IMR-90 (cell line): ENCODE data around the gene IL4R. TPM values are rescaled to one million over a fixed set of nuclear protein-coding genes. Genes with fewer than 3 reads are reported as not detected.
A peak's percentile ranks its signal among the peaks of the same experiment; 100 is the strongest.

Source experiments
- ATAC-seq: fragments of 200-7000 bp; cut with Tn5 transposase; 2 replicates; pipeline ENCODE4 v1.9.1; 2020; ENCODE audit warnings: low read depth, mild to moderate bottlenecking, moderate library complexity
- BruUV-seq: library from RNA; stranded (reverse); fragments of 400-500 nt; replicated peaks from 2 replicates; lab custom pipeline; 2021; lab: Mats Ljungman, UMichigan
- CTCF ChIA-PET: fragments of 300-600 bp; formaldehyde crosslinking; extraction: SDS; loops from one replicate; lab custom pipeline; 2021; ENCODE audit warnings: antibody characterized with exemption; lab: Yijun Ruan, JAX
- POLR2A ChIA-PET: fragments of 300-600 bp; sonication (Branson Sonifier 250); formaldehyde crosslinking; loops from one replicate; lab custom pipeline; 2022; ENCODE audit warnings: antibody characterized with exemption; ENCODE audit not compliant: unreplicated experiment; lab: Charles Lee
- DNase-seq: peaks from one replicate; pipeline ENCODE4 v3.0.0; 2013
- H2AFZ ChIP-seq: replicated peaks from 2 replicates; pipeline ENCODE3; 2013; ENCODE audit warnings: low read length, mild to moderate bottlenecking; ENCODE audit not compliant: poor library complexity
- H2AK5ac ChIP-seq: 2 replicates; pipeline ENCODE4 v1.6.1; 2013; ENCODE audit warnings: low read depth, low read length, inconsistent platforms
- H2AK9ac ChIP-seq: replicated peaks from 2 replicates; pipeline ENCODE3; 2013; ENCODE audit warnings: mild to moderate bottlenecking, low read depth, low read length, moderate library complexity; ENCODE audit not compliant: poor library complexity
- H2BK120ac ChIP-seq: 2 replicates; pipeline ENCODE4 v1.6.1; 2013; ENCODE audit warnings: low read depth, low read length, inconsistent platforms
- H2BK15ac ChIP-seq: 3 replicates; pipeline ENCODE4 v1.6.1; 2013; ENCODE audit warnings: low read depth, low read length, inconsistent platforms
- H2BK20ac ChIP-seq: 2 replicates; pipeline ENCODE4 v1.6.1; 2013; ENCODE audit warnings: low read depth, mild to moderate bottlenecking, inconsistent platforms, low read length, moderate library complexity
- H2BK5ac ChIP-seq: 2 replicates; pipeline ENCODE4 v1.6.1; 2013; ENCODE audit warnings: mild to moderate bottlenecking, low read depth, low read length, inconsistent platforms; ENCODE audit not compliant: poor library complexity, severe bottlenecking
- H3K14ac ChIP-seq: replicated peaks from 2 replicates; pipeline ENCODE4 v1.6.1; 2013; ENCODE audit warnings: low read depth, low read length, inconsistent platforms
- H3K18ac ChIP-seq: 2 replicates; pipeline ENCODE4 v1.6.1; 2013; ENCODE audit warnings: low read depth, low read length, control low read depth
- H3K23ac ChIP-seq: 2 replicates; pipeline ENCODE4 v1.6.1; 2013; ENCODE audit warnings: low read depth, low read length, inconsistent platforms
- H3K27ac ChIP-seq: 2 replicates; pipeline ENCODE4 v1.5.1; 2013; ENCODE audit warnings: mild to moderate bottlenecking, control low read depth, low read length; ENCODE audit not compliant: insufficient read depth
- H3K27me3 ChIP-seq: 2 replicates; pipeline ENCODE4 v1.6.1; 2013; ENCODE audit warnings: low read length; ENCODE audit not compliant: control insufficient read depth, insufficient read depth
- H3K36me3 ChIP-seq: 2 replicates; pipeline ENCODE4 v1.6.1; 2013; ENCODE audit warnings: low read length, mixed read lengths; ENCODE audit not compliant: control insufficient read depth, insufficient read depth
- H3K4ac ChIP-seq: 2 replicates; pipeline ENCODE4 v1.6.1; 2013; ENCODE audit warnings: low read depth, low read length, inconsistent platforms
- H3K4me1 ChIP-seq: 2 replicates; pipeline ENCODE4 v1.6.1; 2013; ENCODE audit warnings: low read length, mixed read lengths; ENCODE audit not compliant: control insufficient read depth, insufficient read depth
- H3K4me2 ChIP-seq: 2 replicates; pipeline ENCODE4 v1.6.1; 2013; ENCODE audit warnings: low read depth, mild to moderate bottlenecking, control low read depth, low read length, moderate library complexity
- H3K4me3 ChIP-seq: 2 replicates; pipeline ENCODE4 v1.5.1; 2013; ENCODE audit warnings: low read depth, mild to moderate bottlenecking, control low read depth, low read length, moderate library complexity; ENCODE audit not compliant: insufficient read depth
- H3K56ac ChIP-seq: 2 replicates; pipeline ENCODE4 v1.6.1; 2013; ENCODE audit warnings: low read length, inconsistent platforms; ENCODE audit not compliant: insufficient read depth; ENCODE audit errors: extremely low read depth
- H3K79me1 ChIP-seq, 2 experiments: 2 replicates each; pipeline ENCODE4 v1.6.1; 2013; ENCODE audit warnings: low read length in 2 of 2, inconsistent platforms in 1 of 2, low read depth in 1 of 2
- H3K9ac ChIP-seq: 2 replicates; pipeline ENCODE4 v1.6.1; 2013; ENCODE audit warnings: low read depth, low read length, control low read depth
- H3K9me1 ChIP-seq: 2 replicates; pipeline ENCODE4 v1.6.1; 2013; ENCODE audit warnings: low read length, inconsistent platforms; ENCODE audit not compliant: insufficient read depth
- H3K9me3 ChIP-seq: 2 replicates; pipeline ENCODE4 v1.6.1; 2013; ENCODE audit warnings: low read length; ENCODE audit not compliant: control insufficient read depth, insufficient read depth
- H4K20me1 ChIP-seq: 2 replicates; pipeline ENCODE4 v1.6.1; 2013; ENCODE audit warnings: low read length, inconsistent platforms; ENCODE audit not compliant: insufficient read depth
- H4K5ac ChIP-seq: 2 replicates; pipeline ENCODE4 v1.6.1; 2013; ENCODE audit warnings: mild to moderate bottlenecking, low read depth, low read length, control low read depth
- H4K8ac ChIP-seq, 2 experiments: 2 replicates each; pipeline ENCODE4 v1.6.1; 2013; ENCODE audit warnings: low read depth in 2 of 2, low read length in 2 of 2, control low read depth in 1 of 2, inconsistent platforms in 1 of 2
- H4K91ac ChIP-seq: 2 replicates; pipeline ENCODE4 v1.6.1; 2013; ENCODE audit warnings: low read depth, low read length, inconsistent platforms; ENCODE audit not compliant: insufficient read depth
- BHLHE40 ChIP-seq: fragments of 150-350 bp; IDR thresholded peaks from 2 replicates; pipeline ENCODE4 v1.6.1; 2016; ENCODE audit warnings: mild to moderate bottlenecking, low read depth, low read length
- CHD1 ChIP-seq: IDR thresholded peaks from 2 replicates; pipeline ENCODE4 v1.6.1; 2012; ENCODE audit warnings: low read depth, low read length, improper control_type of control experiment
- FOS ChIP-seq: fragments of 150-350 bp; IDR thresholded peaks from 2 replicates; pipeline ENCODE4 v1.6.1; 2016; ENCODE audit warnings: low read depth, low read length
- MAZ ChIP-seq: IDR thresholded peaks from 2 replicates; pipeline ENCODE4 v1.6.1; 2012; ENCODE audit warnings: low read depth, mild to moderate bottlenecking, low read length, improper control_type of control experiment, moderate library complexity, borderline replicate concordance
- MXI1 ChIP-seq: IDR thresholded peaks from 2 replicates; pipeline ENCODE4 v1.6.1; 2012; ENCODE audit warnings: low read depth, mild to moderate bottlenecking, low read length, moderate library complexity, borderline replicate concordance
- NFE2L2 ChIP-seq: fragments of 150-350 bp; IDR thresholded peaks from 2 replicates; pipeline ENCODE4 v1.6.1; 2016; ENCODE audit warnings: low read depth, mild to moderate bottlenecking, low read length
- POLR2A ChIP-seq: IDR thresholded peaks from 2 replicates; pipeline ENCODE4 v1.6.1; 2012; ENCODE audit warnings: mild to moderate bottlenecking, low read depth, low read length
- RAD21 ChIP-seq: IDR thresholded peaks from 2 replicates; pipeline ENCODE4 v1.6.1; 2012; ENCODE audit warnings: low read length, improper control_type of control experiment
- RCOR1 ChIP-seq: IDR thresholded peaks from 2 replicates; pipeline ENCODE4 v1.6.1; 2012; ENCODE audit warnings: mild to moderate bottlenecking, low read length, improper control_type of control experiment; ENCODE audit not compliant: insufficient replicate concordance
- RFX5 ChIP-seq: IDR thresholded peaks from 2 replicates; pipeline ENCODE4 v1.8.0; 2012; ENCODE audit warnings: low read depth, mild to moderate bottlenecking, low read length, moderate library complexity
- SMC3 ChIP-seq: fragments of 150-350 bp; IDR thresholded peaks from 2 replicates; pipeline ENCODE4 v1.6.1; 2016; ENCODE audit warnings: low read depth, mild to moderate bottlenecking, antibody characterized with exemption, low read length, moderate library complexity
- WGBS, 2 experiments: methylation state at CpG; one replicate each; pipeline versions ENCODE4 v1.1.5 to v1.1.7; 2013; ENCODE audit warnings: missing lambda C conversion rate in 2 of 2; ENCODE audit not compliant: insufficient read length in 1 of 2; ENCODE audit errors: extremely low coverage in 2 of 2; 5-methylcytosine and 5-hydroxymethylcytosine counted together
- dilution Hi-C: fragments of 300-500 bp; cut with HindIII; formaldehyde crosslinking; loops from one replicate; pipeline ENCODE4 v1.14.3; 2018; ENCODE audit warnings: low sequenced_read_pairs; ENCODE audit not compliant: unreplicated experiment
- in situ Hi-C: fragments of 300-500 bp; cut with MboI; formaldehyde crosslinking; loops from 3 replicates; pipeline ENCODE4 v1.14.3; 2019; ENCODE audit warnings: low sequenced_read_pairs, inconsistent platforms, mixed read lengths
- intact Hi-C: fragments of 100-400 bp; cut with micrococcal nuclease; formaldehyde crosslinking; loops from 2 replicates; pipeline ENCODE4 v1.10.0; 2022
- polyA plus RNA-seq, 3 experiments: library from polyadenylated mRNA; depleted of rRNA; stranded (reverse); fragments of >200 nt; gene quantifications; 2 replicates each; pipeline ENCODE4 v1.2.3, GENCODE V29; 2012; ENCODE audit warnings: low replicate concordance in 1 of 3
- total RNA-seq: library from RNA; depleted of rRNA; stranded (reverse); fragments of >200 nt; gene quantifications from 2 replicates; pipeline ENCODE4 v1.2.3, GENCODE V29; 2012
- TF ChIP-seq, protein P1 (sequence below): conservative IDR thresholded peaks from 2 replicates; pipeline ENCODE4 v1.5.1; 2012; ENCODE audit warnings: mild to moderate bottlenecking, low read depth, low read length, improper control_type of control experiment
- TF ChIP-seq, protein P2 (sequence below): fragments of 150-350 bp; IDR thresholded peaks from 2 replicates; pipeline ENCODE4 v1.6.1; 2017; ENCODE audit warnings: mild to moderate bottlenecking, antibody characterized with exemption, low read length, low read depth
- TF ChIP-seq, protein P3 (sequence below): fragments of 150-350 bp; IDR thresholded peaks from 2 replicates; pipeline ENCODE4 v1.6.1; 2016; ENCODE audit warnings: low read depth, mild to moderate bottlenecking, low read length, moderate library complexity, borderline replicate concordance

The IL4R gene
- total and polyA plus RNA-seq, 2 of the 4 experiments (the other 2 are of a cell fraction) = 6.3 to 18.7 TPM

DNA sequence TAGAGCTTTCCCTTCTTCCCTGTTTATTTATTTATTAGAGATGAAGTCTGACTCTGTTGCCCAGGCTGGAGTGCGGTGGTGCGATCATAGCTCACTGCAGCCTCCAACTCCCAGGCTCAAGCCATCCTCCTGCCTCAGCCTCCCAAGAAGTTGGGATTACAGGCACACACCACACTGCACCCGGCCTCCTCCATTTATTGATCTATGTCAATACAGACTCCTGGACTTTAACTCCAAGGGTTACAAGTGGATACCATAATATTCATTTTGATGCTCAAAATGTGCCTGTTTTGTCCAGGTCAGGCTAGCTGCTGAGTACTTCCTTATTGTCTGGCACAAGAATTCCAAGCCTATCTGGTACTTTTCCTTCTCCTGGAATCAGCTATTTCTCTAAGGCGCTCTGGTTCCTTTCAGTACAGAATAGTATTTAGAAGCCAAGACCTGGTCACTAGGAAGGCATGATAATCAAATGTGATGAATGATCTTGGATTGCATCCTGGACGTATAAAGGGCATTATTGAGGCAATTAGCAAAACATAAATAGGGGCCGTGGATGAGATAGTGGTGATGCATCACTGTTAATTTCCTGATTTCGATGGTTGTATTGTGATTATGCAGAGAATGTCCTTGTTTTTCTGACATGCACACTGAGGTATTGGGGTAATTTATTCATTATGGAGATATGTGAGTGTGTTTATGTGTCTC, 21.7 kb downstream of the IL4R start:
- peak overlapping the region; percentile 14; the same call in 1 of the 2 replicates for H3K9ac ChIP-seq
- no peak overlapping the region for H2AFZ ChIP-seq
- peaks cover 39% of the 10 kb centered on the region for H3K9me1 ChIP-seq
- H4K5ac ChIP-seq = peak overlapping the region; percentile 69; the same call in 1 of the 2 replicates
- peak overlapping the region; percentile 87 for H3K23ac ChIP-seq
- no peaks in the 10 kb centered on the region for H3K9me3 ChIP-seq
- peak overlapping the region; percentile 64; the same call in 1 of the 2 replicates for H3K14ac ChIP-seq
- H3K36me3 ChIP-seq = peaks cover 57% of the 10 kb centered on the region
- H3K79me1 ChIP-seq = peaks cover 38 to 88% of the 10 kb centered on the region in 2 experiments
- H3K18ac ChIP-seq = peak overlapping the region; percentile 74
- WGBS, 2 experiments = 100% methylated on average over 2 of the region's 7 CpGs; no CpG with 5 or more reads in 1 of the 2 experiments
- H3K56ac ChIP-seq = peak overlapping the region; percentile 45
- peak; percentile 61 for ATAC-seq
- in situ Hi-C loops = no loop called here
- BruUV-seq = no TSS peak
- peak overlapping the region; percentile 41 for H4K91ac ChIP-seq
- peak overlapping the region; percentile 61 for H2BK5ac ChIP-seq
- H2BK120ac ChIP-seq = peak overlapping the region; percentile 85
- H2BK15ac ChIP-seq = no peak overlapping the region
- H3K4ac ChIP-seq = peak overlapping the region; percentile 80
- H2BK20ac ChIP-seq = peak overlapping the region; percentile 72; the same call in 1 of the 2 replicates
- no peaks in the 10 kb centered on the region for H3K27me3 ChIP-seq
- ChIA-PET CTCF (no interaction called here), POLR2A (no interaction called here)
- no peak overlapping the region for H3K4me3 ChIP-seq
- intact Hi-C loops = no loop called here
- peaks cover 10% of the 10 kb centered on the region; the same call in 1 of the 2 replicates for H4K20me1 ChIP-seq
- no peak overlapping the region for H2AK9ac ChIP-seq
- dilution Hi-C loops = no loop called here
- peak overlapping the region; percentile 37; the same call in 1 of the 2 replicates for H3K4me2 ChIP-seq
- H4K8ac ChIP-seq = peak overlapping the region; percentile 48 to 67; a peak in 3 of 4 replicates
- peaks cover 25% of the 10 kb centered on the region for H3K4me1 ChIP-seq
- H2AK5ac ChIP-seq = 0 out of 2 replicates have a peak overlapping the region, but pooled peaks have one; percentile 6
- peak; percentile 54 for DNase-seq
- H3K27ac ChIP-seq = peak overlapping the region; percentile 51
- TF ChIP-seq BHLHE40 = no peak
- TF ChIP-seq SMC3 = no peak
- no peak for TF ChIP-seq RFX5
- TF ChIP-seq POLR2A = no peak
- TF ChIP-seq FOS = no peak
- no peak for TF ChIP-seq NFE2L2
- TF ChIP-seq MXI1 = no peak
- TF ChIP-seq, protein P1, sequence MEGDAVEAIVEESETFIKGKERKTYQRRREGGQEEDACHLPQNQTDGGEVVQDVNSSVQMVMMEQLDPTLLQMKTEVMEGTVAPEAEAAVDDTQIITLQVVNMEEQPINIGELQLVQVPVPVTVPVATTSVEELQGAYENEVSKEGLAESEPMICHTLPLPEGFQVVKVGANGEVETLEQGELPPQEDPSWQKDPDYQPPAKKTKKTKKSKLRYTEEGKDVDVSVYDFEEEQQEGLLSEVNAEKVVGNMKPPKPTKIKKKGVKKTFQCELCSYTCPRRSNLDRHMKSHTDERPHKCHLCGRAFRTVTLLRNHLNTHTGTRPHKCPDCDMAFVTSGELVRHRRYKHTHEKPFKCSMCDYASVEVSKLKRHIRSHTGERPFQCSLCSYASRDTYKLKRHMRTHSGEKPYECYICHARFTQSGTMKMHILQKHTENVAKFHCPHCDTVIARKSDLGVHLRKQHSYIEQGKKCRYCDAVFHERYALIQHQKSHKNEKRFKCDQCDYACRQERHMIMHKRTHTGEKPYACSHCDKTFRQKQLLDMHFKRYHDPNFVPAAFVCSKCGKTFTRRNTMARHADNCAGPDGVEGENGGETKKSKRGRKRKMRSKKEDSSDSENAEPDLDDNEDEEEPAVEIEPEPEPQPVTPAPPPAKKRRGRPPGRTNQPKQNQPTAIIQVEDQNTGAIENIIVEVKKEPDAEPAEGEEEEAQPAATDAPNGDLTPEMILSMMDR = no peak
- no peak for TF ChIP-seq MAZ
- TF ChIP-seq RCOR1 = no peak
- no peak for TF ChIP-seq CHD1
- TF ChIP-seq, protein P2, sequence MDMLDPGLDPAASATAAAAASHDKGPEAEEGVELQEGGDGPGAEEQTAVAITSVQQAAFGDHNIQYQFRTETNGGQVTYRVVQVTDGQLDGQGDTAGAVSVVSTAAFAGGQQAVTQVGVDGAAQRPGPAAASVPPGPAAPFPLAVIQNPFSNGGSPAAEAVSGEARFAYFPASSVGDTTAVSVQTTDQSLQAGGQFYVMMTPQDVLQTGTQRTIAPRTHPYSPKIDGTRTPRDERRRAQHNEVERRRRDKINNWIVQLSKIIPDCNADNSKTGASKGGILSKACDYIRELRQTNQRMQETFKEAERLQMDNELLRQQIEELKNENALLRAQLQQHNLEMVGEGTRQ = no peak
- no peak for TF ChIP-seq RAD21
- TF ChIP-seq, protein P3, sequence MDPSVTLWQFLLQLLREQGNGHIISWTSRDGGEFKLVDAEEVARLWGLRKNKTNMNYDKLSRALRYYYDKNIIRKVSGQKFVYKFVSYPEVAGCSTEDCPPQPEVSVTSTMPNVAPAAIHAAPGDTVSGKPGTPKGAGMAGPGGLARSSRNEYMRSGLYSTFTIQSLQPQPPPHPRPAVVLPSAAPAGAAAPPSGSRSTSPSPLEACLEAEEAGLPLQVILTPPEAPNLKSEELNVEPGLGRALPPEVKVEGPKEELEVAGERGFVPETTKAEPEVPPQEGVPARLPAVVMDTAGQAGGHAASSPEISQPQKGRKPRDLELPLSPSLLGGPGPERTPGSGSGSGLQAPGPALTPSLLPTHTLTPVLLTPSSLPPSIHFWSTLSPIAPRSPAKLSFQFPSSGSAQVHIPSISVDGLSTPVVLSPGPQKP = no peak
